Measurements from ENCODE around the gene HHEX.
"Not testable (repeated sequence)": the region's sequence is repeated elsewhere in the genome, so short reads cannot be mapped to it uniquely, and the experiment has no call there.

The HHEX gene

DNA sequence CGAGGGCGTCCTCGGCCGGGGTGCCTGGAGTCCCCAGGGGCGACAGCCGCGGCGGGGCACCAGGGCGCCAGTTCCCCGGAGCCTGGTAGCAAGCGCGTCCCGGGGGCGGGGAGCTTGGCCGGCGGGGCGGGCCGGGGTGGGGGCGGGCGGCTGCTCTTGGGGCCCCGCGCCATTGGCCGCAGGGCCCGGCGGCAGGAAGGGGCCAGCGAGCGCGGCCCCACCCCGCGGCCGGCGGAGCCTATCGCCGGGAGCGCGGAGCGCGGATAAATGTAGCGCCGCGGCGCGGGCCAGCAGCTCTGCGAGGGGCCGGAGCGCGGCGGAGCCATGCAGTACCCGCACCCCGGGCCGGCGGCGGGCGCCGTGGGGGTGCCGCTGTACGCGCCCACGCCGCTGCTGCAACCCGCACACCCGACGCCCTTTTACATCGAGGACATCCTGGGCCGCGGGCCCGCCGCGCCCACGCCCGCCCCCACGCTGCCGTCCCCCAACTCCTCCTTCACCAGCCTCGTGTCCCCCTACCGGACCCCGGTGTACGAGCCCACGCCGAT, at the start of gene HHEX:
Gene HHEX (plus strand): TSS at position 293 of the 548 bp plus-strand sequence. CDS start 32 bp downstream, at position 325.
- DNase-seq (ENCODE audit: low read depth), result peak; percentile 18

DNA sequence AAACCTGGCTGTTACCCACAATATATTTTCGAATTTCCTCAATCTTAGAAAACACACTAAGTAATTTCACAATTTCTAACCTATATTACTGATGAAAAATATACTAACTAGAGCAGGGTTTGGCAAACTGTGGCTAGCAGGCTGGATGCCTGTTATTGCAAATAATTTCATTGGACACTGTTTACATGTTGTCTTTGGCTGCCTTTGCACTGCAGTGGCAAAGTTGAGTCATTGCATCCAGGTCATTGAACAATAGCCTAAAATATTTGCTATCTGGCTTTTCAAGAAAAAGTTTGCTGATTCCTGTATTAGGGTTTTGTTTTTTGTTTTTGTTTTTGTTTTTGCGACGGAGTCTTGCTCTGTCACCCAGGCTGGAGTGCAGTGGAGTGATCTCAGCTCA, 49.6 kb upstream of the HHEX start:
- DNase-seq (ENCODE audit: low read depth), result no peak

DNA sequence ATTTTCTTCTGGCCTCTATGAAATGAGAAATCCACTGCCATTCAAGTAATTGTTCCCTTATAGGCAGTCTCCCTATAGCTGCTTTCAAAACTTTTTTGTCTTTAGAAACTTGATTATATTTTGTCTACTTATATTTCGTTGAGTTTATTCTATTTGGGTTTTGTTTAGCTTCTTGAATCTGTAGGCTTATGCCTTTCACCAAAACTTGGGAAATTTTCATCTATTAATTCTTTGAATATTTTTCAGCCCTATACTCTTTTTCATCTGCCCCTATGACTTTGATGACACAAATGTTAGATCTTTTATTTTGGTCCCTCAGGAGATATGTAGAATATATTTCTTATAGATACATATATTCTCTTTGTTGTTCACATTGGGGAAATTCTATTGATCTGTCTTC, 48.3 kb upstream of the HHEX start:
- DNase-seq (ENCODE audit: low read depth), result no peak

DNA sequence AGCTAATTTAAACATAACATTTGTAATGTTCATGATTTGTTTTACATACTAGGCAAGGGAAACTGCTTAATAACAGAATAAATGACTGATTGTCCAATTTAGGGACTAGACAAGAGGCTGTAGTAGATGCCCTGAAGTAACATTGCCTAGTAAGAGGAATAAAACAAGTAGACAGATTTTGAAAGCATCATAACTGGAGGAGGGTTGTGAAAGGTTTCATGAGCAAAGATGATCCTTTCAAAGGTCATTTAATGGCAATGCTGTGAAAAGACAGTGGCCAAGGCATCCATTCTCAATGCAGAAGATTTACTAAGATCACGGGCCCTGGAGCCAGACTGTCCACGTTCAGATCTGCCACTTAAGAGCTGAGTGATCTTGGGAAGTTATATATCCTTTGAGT, 44.8 kb upstream of the HHEX start:
- DNase-seq (ENCODE audit: low read depth), result no peak

DNA sequence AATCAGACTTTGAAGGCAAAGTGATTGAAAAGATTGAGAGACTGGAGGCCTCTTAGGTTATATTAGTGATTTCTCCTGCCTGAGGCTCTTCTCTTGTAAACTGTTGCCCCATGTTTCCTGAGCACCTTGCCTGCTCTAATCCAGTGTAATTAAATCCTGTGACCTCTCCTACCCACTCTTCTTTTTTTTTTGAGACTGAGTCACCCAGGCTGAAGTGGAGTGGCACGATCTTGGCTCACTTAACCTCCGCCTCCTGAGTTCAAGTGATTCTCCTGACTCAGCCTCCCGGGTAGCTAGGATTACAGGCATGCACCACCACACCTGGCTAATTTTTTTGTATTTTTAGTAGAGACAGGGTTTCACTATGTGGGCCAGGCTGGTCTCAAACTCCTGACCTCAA, 38.9 kb upstream of the HHEX start:
- DNase-seq (ENCODE audit: low read depth), result not testable (repeated sequence)

DNA sequence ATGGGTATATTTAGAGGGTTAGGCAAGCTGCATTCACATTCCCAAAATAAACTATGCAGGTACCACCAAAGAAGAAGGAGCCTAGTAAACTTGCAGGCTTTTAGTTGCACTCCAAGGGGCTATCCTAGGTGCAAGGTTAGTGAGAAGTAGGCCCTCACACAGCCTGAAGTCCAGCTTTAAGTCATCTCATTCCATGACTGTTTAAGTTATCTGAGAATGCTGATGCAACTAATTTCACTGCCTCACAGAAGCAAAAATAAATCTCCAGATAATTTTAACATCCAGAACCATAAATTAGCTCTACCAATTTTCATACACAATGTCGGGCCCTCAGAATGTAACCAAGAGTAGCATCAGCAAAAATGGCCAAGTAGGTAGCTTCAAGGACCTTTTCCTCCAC, 34.3 kb upstream of the HHEX start:
- no peak for DNase-seq (ENCODE audit: low read depth)

DNA sequence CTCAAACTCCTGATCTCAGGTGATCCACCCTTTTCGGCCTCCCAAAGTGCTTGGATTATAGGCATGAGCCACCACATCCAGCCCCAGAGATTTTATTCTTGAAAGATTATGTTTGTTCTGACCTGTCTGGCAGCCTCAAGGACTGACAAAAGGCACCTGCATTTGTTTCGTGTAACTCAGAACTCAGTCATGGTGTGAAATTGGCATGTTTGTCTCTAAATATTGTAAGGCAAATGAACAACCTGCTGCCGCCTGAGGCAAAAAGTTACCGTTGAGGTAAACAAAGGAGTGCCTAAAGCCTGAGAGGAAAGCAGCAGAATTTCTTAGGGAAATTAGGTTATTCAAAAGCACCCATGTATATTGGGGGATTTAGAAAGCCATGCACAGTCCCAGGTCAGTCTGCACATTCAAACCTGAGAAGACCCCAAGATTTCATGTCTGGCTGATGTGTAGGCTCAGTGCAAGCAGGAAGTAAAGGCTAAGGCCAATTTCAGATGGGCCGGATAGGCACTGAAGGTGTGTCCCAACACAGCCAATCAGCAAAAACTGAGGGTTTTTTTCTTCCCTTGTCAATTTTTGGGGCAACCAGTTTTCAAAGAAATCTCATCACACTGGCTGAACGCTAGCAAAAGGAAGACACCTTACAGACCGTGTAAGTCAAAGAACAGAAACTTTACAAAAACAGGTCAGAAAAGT, 33.3 kb upstream of the HHEX start:
- no peak for DNase-seq (ENCODE audit: low read depth)

DNA sequence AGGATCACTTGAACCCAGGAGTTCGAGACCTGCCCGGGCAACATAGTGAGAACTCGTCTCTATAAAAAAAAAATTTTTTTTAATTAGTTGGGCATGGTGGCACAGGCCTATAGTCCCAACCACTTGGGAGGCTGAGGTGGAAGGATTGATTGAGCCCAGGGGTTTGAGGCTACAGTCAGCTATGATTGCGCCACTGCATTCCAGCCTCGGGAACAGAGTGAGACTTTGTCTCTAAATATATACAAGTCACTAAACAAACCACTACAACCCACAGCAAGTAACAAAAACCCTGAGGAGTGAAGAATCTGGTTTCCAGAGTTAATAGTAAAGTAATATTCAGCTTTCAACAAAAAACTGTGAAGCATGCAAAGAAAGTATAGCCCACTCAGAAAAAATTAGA, 32.7 kb upstream of the HHEX start:
- DNase-seq (ENCODE audit: low read depth), result no peak

DNA sequence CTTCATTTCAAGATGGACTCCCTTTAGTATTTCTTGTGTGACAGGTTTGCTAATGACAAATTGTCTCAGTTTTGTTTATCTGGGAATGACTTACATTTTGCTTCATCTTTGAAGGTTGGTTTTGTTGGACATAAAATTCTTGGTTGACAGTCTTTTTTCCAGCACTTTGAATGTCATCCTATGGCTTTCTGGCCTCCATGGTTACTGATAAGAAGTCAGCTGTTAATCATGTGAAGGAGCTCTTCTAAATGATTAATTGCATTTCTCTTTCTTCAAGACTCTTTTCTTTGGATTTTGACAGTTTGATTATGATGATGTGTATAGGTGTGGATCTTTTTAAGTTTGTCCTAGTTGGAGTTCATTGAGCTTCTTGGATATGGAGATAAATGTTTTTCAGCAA, 26.9 kb upstream of the HHEX start:
- DNase-seq (ENCODE audit: low read depth), result no peak

DNA sequence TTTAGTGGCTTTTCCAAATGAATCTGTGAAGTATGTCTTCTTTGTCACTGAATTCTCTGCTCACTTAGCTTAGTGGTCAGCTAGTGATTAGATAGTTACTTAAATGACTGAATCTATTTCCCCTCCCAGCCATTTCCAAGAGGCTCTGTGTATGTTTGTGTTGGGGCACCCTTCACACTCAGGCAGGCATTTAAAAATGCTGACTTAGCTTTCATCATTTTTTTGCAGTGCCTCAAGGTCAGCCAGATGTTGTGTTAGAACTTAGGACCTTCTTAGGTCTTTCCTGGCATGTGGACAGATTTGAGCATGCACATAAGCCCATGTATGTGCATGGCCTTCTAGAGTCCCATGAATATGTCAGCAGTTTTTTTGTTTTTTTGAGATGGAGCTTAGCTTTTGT, 25.4 kb upstream of the HHEX start:
- no peak for DNase-seq (ENCODE audit: low read depth)

DNA sequence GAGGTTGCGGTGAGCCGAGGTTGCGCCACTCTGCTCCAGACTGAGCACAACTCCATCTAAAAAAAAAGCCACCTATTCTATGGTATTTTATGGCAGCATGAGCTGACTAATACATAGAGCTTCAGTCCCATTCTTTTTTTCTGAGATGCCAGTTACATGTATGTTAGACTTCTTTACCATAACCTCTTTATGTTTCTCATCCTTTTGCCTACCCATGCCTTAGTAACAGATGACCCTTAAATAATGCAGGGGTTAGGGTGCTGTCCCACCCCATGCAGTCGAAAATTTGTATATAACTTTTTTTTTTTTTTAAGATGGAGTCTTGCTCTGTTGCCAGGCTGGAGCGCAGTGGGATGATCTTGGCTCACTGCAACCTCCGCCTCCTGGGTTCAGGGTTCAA, 22.7 kb upstream of the HHEX start:
- no peak for DNase-seq (ENCODE audit: low read depth)

DNA sequence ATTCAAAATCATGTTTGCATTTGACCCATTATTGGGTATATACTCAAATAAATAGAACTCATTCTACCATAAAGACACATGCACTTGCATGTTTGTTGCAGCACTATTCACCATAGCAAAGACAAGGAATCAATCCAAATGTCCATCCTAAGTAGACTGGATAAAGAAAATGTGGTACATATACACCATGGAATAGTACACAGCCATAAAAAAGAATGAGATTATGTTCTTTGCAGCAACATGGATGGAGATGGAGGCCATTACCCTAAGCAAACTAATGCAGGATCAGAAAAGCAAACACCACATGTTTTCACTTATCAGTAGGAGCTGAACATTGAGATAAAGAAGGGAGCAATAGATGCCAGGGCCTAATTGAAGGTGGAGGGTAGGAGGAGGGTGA, 12.0 kb upstream of the HHEX start:
- no peak for DNase-seq (ENCODE audit: low read depth)

DNA sequence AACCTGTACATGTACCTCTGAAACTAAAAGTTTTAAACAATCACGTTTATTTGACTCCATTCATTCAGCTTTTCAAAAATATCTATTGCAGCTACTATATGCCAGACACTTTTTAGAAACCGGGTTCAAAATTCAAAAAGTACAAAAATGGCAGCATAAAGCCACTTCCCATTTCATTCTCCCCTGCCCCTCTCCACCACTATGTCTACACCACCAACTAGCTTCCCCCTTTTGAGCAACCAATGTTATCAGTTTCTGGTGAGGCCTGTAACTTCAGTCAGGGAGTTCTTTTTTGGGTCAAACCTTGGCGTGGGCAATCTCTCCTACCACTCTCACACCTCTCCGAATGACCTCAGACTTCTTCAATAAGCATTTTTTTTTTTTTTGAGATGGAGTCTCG, 11.5 kb upstream of the HHEX start:
- no peak for DNase-seq (ENCODE audit: low read depth)

DNA sequence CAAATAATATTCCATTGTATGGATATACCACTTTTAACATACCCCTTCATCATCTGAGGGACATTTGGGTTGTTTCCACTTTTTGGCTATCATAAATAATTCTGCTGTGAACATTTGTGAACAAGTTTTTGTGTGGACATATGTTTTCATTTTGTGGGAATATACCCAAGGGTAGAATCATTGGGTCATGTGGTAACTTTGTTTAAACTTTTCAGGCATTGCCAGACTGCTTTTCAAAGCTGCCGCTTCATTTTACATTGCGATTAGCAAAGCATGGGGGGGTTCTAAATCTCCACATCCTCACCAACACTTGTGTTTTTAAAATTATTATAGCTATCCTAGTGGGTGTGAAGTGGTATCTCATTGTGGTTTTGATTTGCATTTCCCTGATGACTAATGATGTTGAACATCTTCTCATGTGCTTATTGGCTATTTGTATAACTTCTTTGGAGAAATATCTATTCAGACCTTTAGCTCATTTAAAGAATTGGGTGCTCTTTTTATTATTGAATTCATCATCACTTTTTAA, 8.4 kb upstream of the HHEX start:
- no peak for DNase-seq (ENCODE audit: low read depth)

DNA sequence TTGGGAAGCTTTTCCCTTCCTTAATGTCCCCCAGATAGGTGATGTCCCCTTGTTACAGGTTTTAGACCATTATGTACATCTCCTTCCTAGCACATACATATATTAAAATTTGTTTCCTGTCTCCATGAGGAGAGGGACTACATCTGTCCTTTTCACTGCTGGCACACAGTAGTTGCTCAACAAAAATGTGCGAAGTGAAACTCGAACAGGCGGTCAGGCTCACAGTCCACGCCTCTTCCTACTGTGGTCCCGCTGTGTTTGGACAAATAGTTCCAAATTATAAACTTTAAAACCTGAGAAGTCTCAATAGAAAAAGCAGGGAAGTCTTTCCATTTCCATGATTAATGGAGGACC, 1.2 kb upstream of the HHEX start:
- DNase-seq (ENCODE audit: low read depth), result no peak

DNA sequence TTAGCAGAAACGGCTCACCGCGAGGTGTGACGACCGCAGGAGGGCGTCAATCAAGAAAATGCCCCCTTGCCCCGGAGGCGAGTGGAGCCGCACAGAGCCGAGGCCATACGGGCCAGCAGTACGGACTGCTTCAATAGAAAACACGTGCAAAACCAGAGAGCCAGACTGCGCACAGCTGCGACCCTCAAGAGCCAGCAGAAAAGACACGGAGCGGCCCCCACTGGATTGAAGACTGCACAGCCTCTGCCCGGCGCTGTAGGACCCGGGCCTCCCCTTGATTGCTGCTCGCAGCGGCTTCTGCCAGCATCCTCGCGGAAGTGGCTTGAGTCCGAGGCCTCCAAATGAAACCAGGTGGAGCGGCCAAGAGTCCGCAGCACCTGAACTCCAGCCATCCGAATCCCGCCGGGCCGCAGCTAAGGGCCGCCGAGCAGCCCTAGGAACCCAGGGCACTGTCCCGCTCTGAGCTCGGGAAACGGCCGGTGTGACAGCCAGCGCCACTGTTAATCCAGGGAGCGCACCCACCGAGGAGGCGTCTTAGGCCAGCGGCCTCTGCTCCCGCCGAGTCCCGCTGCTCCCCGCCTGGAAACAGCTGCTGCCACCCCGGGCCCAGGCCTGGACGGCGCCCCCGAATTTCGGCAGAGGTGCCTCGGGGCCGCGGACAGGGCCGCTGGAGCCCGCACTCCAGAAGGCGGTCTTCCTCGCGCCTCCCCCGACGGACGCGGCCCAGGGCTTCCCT, 660 bp upstream of the HHEX start:
- DNase-seq (ENCODE audit: low read depth), result no peak

DNA sequence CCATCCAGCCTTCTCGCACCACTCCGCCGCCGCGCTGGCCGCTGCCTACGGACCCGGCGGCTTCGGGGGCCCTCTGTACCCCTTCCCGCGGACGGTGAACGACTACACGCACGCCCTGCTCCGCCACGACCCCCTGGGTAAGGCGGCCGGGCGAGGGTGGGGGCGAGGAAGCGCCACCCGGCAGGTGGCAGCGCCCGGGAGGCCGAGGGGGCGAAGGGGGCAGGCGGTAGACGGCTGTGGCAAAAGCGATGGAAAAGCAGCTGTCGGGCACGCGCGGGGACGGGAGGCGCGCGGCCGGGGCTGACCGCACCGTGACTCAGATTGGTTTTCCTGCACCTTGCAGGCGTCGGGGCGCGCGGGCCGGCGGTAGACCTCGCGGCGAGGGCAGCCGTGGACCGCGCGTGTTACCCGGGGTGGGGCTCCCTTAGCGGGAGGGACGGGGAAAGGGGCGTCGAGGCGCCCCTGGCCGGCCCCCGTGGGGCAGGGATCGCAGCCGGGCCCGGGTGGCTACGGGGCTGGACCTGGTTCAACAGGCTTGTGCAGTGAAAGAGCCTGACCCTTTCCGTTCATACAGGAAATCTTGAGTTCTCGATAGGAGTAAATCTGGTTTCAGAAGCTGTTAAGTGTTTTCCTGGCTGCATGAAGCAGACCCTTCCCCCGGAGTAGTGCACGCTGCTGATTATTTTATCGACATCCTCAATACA, 608 bp downstream of the HHEX start:
- DNase-seq (ENCODE audit: low read depth), result peak; percentile 37

DNA sequence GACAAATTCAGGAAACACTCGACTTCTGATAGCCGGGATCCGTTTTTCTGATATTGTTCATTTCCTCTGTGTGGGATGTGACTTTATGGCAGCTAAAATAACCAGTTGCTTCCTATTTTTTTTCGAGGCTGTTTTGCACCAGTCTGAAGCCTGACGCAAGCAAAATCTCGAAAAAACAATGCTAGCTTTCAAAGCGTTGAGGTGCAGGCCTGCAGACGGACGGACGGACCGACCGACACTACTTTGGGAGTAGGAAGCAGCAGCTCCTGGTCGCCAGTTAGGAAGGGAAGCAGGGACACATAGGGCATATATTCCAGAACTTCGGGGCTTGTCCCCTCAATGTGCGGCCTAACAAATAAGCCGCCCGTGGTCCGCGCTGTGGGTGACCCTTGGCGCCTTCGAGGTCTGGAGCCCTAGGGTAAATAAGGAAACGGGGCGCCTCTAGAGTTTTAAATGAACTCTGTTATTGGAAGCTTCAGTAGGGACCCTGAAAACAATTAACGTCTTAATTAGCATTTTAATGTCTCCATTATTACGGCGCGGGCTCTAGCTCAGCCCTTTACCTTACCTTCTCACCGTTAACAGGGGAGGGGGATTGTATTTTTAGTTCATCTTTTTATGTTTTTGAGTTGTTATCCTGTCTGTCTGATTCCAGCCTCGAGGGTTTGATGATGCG, 1.3 kb downstream of the HHEX start:
- DNase-seq (ENCODE audit: low read depth), result no peak

DNA sequence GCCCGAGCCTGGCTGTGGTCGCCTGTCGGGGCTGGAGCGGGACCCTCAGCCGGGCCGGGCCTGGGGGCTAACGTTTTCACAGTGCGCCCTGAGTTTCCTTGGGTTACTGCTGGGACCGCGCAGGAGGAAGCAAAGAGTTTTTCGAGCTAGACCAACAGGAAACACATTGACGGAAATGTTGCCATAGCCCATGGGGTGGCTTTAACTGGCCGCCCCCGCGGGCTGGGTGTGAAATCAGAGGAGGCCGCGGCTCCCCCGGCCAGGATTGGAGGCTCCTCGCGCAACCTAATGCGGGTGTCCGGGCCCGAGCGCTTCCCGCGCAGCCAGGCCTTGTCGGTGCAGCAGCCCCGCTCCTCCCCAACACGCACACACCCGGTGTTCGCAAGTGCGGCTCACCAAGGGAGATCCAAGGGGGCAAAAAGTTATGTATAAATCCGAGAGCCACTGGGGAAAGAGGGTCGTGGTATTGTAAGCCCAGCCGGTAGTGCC, 1.9 kb downstream of the HHEX start:
- no peak for DNase-seq (ENCODE audit: low read depth)

DNA sequence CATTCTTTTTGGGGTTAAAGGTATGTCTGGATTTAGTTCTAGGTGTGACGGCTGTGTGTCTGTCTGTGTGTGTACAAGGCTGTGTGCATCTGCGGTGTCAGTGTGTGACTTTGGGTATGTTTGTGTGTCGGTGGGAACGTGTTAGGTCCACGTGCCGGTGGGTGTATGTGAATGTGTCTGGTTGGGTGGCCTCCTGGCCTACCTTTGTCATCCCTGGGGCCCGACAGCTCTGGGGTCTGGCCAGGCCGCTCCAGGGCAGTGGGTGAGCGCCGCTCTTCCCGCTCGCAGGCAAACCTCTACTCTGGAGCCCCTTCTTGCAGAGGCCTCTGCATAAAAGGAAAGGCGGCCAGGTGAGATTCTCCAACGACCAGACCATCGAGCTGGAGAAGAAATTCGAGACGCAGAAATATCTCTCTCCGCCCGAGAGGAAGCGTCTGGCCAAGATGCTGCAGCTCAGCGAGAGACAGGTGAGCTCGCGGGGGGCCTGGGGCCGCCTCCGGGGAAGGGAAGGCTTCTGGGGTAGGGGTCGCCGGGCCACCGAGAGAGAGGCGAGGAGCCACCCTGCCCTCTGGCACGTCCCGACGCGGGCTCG, 2.4 kb downstream of the HHEX start:
- DNase-seq (ENCODE audit: low read depth), result no peak

DNA sequence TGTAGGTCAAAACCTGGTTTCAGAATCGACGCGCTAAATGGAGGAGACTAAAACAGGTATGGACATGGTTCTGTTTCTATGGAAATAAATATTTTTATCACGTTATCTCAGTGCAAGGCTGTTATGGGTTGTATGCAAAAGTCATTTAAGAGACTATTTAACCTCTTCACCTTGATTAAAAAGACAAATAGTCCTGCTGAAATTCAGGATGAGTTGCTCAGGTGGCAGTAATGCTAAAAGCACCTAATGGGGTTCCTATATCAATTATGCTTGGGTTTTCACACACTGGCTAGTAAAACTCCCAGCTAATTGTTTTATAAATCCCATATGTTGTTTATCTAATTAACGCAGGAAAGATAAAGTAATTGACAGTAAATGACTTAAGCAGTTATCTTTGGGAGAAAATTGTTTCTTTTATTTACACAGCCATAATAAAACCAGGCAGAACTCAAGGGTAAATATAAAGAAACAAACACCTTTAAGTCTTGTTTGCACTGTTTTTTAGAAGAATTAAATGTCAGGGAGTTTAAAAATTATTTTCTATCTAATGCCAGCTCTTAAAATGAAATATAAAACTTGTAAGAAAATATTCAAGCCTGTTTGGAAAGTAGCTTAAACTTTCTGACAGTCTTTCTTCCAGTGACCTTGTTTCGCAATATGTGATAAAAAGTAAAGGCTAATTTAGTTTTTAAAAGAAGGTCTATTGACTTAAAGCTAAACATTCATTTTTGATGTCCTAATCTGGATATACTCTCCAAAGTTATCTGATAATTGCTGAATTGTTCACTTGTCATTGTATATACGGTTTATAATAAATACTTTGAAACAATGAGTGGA, 3.2 kb downstream of the HHEX start:
- DNase-seq (ENCODE audit: low read depth), result no peak

Measured in T-helper 22 cell (primary cell).